ENCODE data around the gene RIPK4. TPM values are rescaled to one million over a fixed set of nuclear protein-coding genes. Genes with fewer than 3 reads are reported as not detected.
"Not testable (repeated sequence)": the region's sequence is repeated elsewhere in the genome, so short reads cannot be mapped to it uniquely, and the experiment has no call there.

RIPK4 gene
- total RNA-seq, 2 experiments from 2014 or later, result 0.08 to 0.21 TPM

GRCh38 chr21:41723835-41724234 lies 43.0 kb downstream of the RIPK4 start:
- CTCF ChIA-PET, POLR2A ChIA-PET: not testable (repeated sequence)

DNA sequence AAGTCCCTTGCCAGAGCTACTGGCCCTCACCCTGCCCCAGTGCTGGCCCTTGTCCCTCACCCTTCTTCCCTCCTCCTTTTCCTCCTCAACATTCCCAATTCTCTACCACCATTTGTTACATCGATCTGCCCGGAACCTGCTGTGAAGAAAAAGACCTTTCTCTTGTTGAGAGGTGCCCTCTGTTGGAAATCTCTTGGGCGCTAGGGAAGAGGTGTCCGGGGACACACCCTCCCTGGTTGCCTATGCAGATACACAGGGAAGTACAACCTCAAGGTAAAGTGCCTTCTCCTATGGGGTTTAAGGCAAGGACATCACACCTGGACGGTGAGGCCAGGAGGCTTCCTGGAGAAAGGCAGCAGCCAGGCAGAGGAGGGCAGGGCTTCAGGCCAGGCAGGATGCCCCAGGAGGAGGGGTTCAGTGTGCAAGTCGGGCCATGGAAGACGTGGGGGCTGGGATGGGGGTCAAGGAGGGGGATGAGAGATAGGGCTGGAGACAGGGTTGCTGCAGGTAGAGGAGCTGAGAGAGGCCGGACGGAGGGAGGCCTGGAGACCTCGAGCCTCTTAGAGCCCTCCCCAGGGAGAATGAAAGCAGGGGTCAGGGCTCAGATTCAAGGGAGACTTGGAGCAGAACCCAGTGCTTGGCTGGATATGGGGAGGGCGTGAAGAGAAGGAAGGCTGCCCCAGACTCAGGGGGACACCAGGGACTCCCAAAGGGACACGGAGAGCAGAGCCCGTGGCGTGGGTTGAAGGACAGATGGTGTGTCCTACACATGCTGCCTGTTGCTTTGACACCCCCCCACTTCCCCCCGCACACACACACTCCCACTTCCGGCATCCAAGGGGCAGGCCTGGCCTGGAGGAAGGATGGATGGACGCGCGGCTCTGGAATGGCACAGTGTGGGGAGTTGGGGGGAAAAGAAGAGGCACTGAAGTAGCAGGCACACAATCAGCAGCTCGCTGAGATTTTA lies 44.5 kb downstream of the RIPK4 start:
- ChIA-PET POLR2A (interaction anchor here (0.8 kb wide), 1 partner anchor 26 kb away, joined by 3 read pairs; no protein-coding TSS in a partner anchor), CTCF (no interaction called here)

DNA sequence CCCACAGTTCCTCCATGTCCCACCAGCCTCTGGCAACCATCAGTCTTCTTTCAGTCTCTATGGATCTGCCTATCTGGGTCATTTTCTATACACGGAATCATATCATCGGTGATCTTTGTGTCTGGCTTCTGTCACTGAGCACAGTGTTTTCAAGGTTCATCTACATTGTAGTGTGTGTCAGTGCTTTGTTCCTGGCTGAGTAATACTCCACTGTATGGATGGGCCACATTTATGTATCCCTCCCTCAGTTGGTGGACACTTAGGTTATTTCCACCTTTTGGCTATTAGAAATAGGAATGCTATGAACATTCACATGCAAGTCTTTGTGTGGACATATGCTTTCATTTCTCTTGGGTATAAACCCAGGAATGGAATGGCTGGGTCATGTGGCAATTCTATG lies 46.6 kb downstream of the RIPK4 start:
- ChIA-PET POLR2A (no interaction called here), CTCF (no interaction called here)

DNA sequence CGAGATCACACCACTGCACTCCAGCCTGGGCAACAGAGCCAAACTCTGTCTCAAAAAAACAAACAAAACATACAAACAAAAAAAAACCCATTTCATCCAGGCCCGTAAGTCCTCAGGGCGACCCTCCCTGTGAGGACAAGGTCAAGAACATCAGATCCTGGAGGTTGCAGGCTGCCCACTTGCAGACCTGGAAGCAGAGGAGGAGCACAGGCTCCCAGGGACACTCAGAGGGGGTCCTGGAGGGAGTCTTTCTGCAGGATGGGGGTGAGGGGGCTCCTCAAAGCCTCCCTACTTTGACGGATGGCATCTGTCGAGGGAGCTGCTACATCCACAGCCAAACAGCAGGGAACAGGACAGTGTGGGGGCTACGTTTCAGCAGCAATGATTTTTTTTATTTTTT lies 47.2 kb downstream of the RIPK4 start:
- ChIA-PET POLR2A (no interaction called here), CTCF (no interaction called here)

DNA sequence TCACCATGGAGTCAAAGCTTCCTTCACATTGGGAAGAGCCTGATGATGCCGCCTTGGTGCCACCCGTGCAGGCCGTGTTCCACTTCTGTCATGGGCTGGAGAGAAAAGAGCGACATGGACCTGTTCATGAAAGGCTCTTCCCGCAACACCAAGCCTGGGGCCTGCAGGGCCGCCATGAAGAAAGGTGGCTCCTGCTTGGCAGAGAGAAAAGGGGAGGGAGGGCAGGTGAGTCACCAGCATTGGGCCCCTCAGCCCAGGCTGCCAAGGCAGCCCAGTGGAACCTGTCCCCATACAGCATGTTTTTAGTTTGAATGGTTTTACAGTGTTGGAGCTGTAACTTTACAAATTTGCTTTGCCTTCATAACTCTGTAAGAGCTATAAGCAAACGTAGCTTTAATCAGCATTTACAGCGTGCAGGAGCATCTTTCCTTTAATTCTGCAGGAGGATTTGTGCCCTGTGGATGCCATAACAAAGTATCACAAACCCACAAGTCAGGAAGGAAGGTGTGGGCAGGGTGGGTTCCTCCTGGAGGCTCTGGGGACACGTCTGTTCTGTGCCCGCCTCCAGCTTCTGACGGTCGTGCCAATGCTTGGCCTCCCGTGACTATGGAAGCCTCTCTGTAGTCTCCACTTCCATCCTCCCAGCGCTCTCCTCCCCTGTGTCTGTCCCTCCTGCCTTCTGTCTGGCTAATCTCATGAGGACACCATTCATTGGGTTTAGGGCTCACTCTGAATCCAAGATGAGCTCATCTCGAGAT lies 49.1 kb downstream of the RIPK4 start:
- CTCF ChIA-PET, result interaction anchor here (0.8 kb wide), 1 partner anchor 13 kb away, joined by 3 read pairs; no protein-coding TSS in a partner anchor
- POLR2A ChIA-PET, result no interaction called here

DNA sequence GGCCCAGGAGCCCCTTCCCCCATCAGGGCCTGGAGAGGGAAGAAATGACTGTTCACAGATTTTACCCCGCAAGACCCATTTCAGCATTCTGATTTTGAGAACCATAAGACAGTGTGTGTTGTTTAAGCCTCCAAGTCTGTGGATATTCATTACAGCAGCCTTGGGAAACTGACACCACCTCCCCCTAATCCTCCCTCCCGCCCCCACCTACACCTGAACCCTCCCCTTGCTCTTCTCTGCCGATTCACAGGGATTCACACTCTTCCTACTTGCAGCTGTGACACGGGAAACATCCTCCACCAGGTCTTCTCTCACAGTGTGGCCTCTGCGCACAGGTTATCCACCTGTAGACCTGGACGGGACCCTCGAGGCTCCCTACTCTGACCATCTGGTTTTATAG lies 50.1 kb downstream of the RIPK4 start:
- ChIA-PET CTCF (no interaction called here), POLR2A (no interaction called here)

GRCh38 chr21:41715649-41716281 lies 51.1 kb downstream of the RIPK4 start:
- CTCF ChIA-PET, result no interaction called here
- POLR2A ChIA-PET, result no interaction called here

DNA sequence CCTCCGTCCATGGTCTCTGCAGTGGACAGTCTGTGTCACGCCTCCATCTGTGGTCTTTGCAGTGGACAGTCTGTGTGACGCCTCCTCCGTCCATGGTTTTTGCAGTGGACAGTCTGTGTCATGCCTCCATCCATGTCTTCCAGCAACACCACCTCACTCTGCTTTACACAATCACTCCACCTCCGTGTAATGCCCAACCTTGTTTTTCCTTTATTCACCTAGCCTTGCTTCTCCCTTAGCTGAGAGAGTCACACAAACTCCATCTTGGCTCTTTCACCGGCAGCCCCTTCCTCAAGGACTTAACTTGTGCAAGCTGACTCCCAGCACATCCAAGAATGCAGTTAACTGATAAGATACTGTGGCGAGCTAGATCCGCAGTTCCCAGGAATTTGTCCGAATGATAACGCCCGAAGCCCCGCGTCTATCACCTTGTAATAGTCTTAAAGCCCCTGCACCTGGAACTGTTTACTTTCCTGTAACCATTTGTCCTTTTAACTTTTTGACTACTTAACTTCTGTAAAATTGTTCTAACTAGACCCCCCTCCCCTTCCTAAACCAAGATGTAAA lies 52.5 kb downstream of the RIPK4 start:
- POLR2A ChIA-PET, CTCF ChIA-PET: not testable (repeated sequence)

- CTCF ChIA-PET, result no interaction called here
- POLR2A ChIA-PET, result no interaction called here
Observed at GRCh38 chr21:41713495-41714281, 53.2 kb downstream of the RIPK4 start.

- ChIA-PET POLR2A (no interaction called here), CTCF (no interaction called here)
Observed at GRCh38 chr21:41712730-41713129, 54.1 kb downstream of the RIPK4 start.

DNA sequence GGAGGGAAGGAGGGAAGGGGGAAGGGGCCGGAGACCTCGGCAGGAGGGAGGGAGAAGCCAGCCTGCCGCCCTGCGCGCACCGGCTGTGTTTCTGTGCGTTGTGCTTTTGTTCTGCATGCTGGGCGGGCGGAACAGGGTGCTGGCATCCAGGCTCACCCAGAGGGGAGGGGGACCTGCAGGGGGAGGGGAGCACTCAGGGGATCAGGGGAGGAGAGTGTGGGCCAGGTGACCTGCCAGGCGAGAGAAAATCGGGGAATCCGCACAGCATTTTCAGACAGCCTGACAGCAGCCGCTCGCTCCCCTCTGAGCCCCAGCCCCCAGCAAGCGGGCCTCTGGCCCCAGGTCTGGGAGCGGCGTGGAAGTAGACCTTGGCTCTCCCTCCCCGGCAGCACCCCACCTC lies 54.7 kb downstream of the RIPK4 start:
- POLR2A ChIA-PET, result no interaction called here
- CTCF ChIA-PET, result no interaction called here

DNA sequence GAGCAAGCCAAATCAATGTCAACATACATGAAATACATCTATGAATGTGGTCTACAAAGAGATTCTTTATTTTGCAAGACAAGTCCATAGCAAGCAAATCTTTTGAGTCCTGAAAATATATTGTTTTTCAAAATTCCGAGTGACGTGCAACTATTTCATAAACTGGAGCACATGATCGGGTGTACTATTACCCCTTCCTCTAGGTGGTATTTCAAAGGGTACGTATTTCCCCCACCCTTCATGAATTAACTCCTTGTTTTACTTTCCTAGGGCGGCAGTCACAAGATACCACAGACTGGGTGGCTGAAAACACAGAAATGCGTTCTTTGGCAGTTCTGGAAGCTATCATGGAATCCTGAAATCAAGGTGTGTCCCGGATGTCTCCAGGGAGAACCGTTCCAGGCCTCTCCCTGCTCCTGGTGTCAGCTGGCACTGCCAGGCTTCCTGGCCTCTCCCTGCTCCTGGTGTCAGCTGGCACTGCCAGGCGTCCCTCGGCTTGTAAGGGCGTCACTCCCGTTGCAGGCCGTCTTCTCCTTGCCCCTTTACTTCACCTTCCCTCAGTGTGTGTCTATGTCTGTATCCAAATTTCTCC lies 55.3 kb downstream of the RIPK4 start:
- POLR2A ChIA-PET, result no interaction called here
- CTCF ChIA-PET, result no interaction called here

DNA sequence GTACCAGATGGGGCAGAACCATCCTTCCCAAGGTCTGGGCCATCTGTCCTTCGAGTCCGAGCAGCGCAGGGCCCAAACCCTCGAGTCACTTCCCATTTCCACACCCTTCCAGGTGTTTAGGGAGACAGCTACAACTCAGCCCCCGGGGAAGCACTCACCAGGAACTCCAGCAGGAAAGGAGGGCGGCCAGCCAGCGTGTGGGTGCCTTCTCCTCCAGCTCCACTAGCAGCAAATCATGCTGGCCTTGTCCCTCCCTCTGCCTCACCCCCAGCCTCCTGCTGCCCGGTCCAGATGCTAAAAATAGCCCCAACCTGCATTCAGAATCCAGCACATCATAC lies 56.1 kb downstream of the RIPK4 start:
- POLR2A ChIA-PET, result no interaction called here

GRCh38 chr21:41709965-41710822 lies 56.7 kb downstream of the RIPK4 start:
- ChIA-PET CTCF (no interaction called here), POLR2A (no interaction called here)

More for the DNA sequence above, 56.1 kb downstream of the RIPK4 start:
- CTCF ChIA-PET, result no interaction called here

- POLR2A ChIA-PET, result no interaction called here
- CTCF ChIA-PET, result no interaction called here
Observed at GRCh38 chr21:41709166-41709565, 57.7 kb downstream of the RIPK4 start.

DNA sequence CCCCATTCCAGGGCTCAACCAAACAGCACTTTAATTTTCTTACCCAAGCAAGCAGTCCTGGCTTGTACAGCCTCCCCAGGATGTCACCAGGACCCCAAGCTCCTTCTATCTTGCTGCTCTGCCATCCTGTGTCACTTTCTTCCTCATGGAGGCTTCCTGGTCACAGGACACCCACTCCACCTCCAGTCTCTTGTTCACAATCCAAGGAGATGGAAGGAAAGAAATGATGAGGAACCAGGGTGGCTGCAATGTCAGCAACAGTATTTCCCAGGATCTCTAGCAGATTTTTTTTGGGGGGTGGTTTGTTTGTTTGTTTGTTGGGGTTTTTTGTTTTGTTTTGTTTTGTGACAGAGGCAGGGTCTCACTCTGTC lies 58.9 kb downstream of the RIPK4 start:
- CTCF ChIA-PET, result no interaction called here
- POLR2A ChIA-PET, result no interaction called here

- ChIA-PET POLR2A (no interaction called here), CTCF (no interaction called here)
Observed at GRCh38 chr21:41707231-41707959, 59.5 kb downstream of the RIPK4 start.

DNA sequence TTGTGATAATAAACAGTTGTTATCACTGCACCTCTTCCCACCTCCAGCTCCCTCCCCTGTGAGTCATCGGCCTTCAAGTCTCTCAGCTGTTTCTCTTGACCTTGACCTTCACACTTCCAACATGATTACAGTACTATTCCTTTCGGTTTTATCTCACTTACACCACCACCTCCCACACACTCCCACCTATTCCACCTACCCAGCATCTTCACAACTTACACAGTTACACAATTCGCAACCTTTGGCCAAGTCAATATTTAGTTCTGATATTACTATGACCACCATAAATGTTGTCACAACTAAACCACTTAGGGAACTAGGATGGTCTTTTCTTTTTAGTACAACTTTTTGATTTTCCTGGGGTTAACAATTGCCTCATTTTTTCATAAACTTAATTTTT lies 60.2 kb downstream of the RIPK4 start:
- ChIA-PET POLR2A (no interaction called here), CTCF (no interaction called here)

Measured in activated CD8-positive, alpha-beta memory T cell treated with anti-CD3 and anti-CD28 coated beads for 36 hours (primary cell).